Lung (tissue), 12 donors: Measurements from ENCODE around the gene TPM4. TPM values are rescaled to one million over a fixed set of nuclear protein-coding genes. Genes with fewer than 3 reads are reported as not detected.
A peak's percentile ranks its signal among the peaks of the same experiment; 100 is the strongest.

Experiments used
- ATAC-seq: fragments of 200-7000 bp; cut with Tn5 transposase; one replicate; pipeline ENCODE4 v1.9.1; 2020; ENCODE audit warnings: moderate number of reproducible peaks; ENCODE audit not compliant: insufficient read depth, low FRiP score
- DNase-seq, 3 donors: peaks; one replicate each; pipeline ENCODE4 v3.0.0-alpha.2; 2013 to 2017
- H3K27ac ChIP-seq, 2 donors: one replicate each; pipeline ENCODE4 v1.5.1; 2013; ENCODE audit warnings: mild to moderate bottlenecking in 2 of 2, moderate library complexity in 2 of 2, control low read depth in 1 of 2, inconsistent platforms in 1 of 2, low read depth in 1 of 2, low read length in 1 of 2
- H3K27me3 ChIP-seq, 3 donors: one replicate each; pipeline ENCODE4 v1.5.1; 2013; ENCODE audit warnings: low read length in 2 of 3; ENCODE audit not compliant: control insufficient read depth in 3 of 3, insufficient read depth in 3 of 3
- H3K36me3 ChIP-seq, 4 donors: one replicate each; pipeline ENCODE4 v1.5.1; 2013; ENCODE audit warnings: low read length in 4 of 4, mild to moderate bottlenecking in 1 of 4, moderate library complexity in 1 of 4; ENCODE audit not compliant: control insufficient read depth in 4 of 4, insufficient read depth in 4 of 4
- H3K4me1 ChIP-seq, 5 donors: one replicate each; pipeline ENCODE4 v1.5.1; 2013; ENCODE audit warnings: low read length in 5 of 5, mild to moderate bottlenecking in 2 of 5, moderate library complexity in 1 of 5; ENCODE audit not compliant: control insufficient read depth in 5 of 5, insufficient read depth in 5 of 5
- H3K4me3 ChIP-seq: one replicate; pipeline ENCODE4 v1.5.1; 2013; ENCODE audit warnings: mild to moderate bottlenecking, control low read depth, moderate library complexity
- H3K9ac ChIP-seq, 2 donors: one replicate each; pipeline ENCODE4 v1.5.1; 2013; ENCODE audit warnings: low read length in 2 of 2, control low read depth in 1 of 2; ENCODE audit not compliant: insufficient read depth in 1 of 2
- H3K9me3 ChIP-seq, 4 donors: one replicate each; pipeline ENCODE4 v1.5.1; 2013; ENCODE audit warnings: low read length in 3 of 4, mild to moderate bottlenecking in 1 of 4, moderate library complexity in 1 of 4; ENCODE audit not compliant: control insufficient read depth in 4 of 4, insufficient read depth in 3 of 4
- WGBS, 2 donors: extraction: QIAGEN DNeasy Blood & Tissue Kit; methylation state at CpG; one replicate each; pipeline ENCODE4 v1.1.7; 2013; 5-methylcytosine and 5-hydroxymethylcytosine counted together
- polyA plus RNA-seq, 2 donors: library from polyadenylated mRNA; stranded (reverse); fragments of 200-250 nt; gene quantifications; one replicate each; pipeline ENCODE4 v1.2.1, GENCODE V29; 2013
- total RNA-seq, 2 donors: library from RNA; depleted of rRNA in 1 of 2; stranded (reverse); fragments of >200 nt in 1 of 2; gene quantifications; one replicate each; pipeline ENCODE4 v1.2.1, GENCODE V29; 2014 to 2021
- TF ChIP-seq, protein P1 (sequence below): IDR thresholded peaks from 2 replicates; pipeline ENCODE4 v1.5.1; 2012; ENCODE audit warnings: mild to moderate bottlenecking; ENCODE audit errors: control extremely low read depth, extremely low read depth
- donor health status: control.
- donor health status: control.
- donor health status: Bipolar disorder and iron deficiency.
- donor health status: healthy.
- donor health status: DM: yes; HTN: yes; CAD: no.

TPM4 gene
- total and polyA plus RNA-seq, 4 donors: 274 to 438 (median 383) TPM

DNA sequence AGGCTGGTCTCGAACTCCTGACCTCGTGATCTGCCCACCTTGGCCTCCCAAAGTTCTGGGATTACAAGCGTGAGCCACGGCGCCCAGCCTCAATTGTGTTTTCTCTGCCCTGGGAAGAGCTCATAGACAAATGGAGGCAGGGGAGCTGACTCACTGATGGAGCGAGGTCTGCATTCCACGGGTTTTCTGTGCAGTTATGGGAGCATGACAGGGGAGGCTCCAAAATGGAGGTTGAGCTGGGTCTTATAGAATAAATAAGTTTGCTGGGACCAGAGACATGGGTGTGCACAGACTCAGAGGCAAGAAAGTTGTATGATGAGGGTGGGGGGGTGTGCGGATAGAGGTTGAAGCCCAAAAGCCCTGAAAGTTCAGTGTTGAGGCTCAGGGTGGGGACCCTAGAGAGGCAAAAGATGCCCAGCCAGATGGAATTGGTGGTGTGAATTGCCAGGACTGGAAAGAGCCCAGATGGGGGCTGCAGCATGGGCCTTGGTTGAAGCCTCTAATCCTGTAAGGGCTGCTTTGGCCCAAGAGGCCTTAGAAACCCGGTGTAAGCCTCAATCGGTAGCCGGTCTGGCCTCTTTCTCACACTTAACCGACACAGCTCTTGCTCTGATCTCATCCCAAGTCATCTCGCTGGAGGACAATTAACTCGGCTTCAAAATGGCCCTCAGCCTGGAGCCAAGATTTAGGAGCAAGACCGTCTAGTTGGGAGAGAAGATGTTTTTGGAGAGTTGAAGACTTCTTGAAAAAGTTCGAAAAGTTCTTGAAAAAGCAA, 1.9 kb downstream of the TPM4 start:
- 26 to 36% methylated on average over 16 of the region's 16 CpGs for WGBS, 2 donors
- Histone ChIP-seq H3K4me3 (peak overlapping the region; percentile 97), H3K36me3 (peaks cover 0 to 23% (median 11%) of the 10 kb centered on the region in 4 donors), H3K9ac (peak overlapping the region in 1 of 2 donors; percentile 43), H3K9me3 (no peaks in the 10 kb centered on the region), H3K4me1 (peaks cover 0 to 19% (median 7%) of the 10 kb centered on the region in 5 donors), H3K27me3 (no peaks in the 10 kb centered on the region), H3K27ac (peak overlapping the region; percentile 87 to 99)
- TF ChIP-seq, protein P1, sequence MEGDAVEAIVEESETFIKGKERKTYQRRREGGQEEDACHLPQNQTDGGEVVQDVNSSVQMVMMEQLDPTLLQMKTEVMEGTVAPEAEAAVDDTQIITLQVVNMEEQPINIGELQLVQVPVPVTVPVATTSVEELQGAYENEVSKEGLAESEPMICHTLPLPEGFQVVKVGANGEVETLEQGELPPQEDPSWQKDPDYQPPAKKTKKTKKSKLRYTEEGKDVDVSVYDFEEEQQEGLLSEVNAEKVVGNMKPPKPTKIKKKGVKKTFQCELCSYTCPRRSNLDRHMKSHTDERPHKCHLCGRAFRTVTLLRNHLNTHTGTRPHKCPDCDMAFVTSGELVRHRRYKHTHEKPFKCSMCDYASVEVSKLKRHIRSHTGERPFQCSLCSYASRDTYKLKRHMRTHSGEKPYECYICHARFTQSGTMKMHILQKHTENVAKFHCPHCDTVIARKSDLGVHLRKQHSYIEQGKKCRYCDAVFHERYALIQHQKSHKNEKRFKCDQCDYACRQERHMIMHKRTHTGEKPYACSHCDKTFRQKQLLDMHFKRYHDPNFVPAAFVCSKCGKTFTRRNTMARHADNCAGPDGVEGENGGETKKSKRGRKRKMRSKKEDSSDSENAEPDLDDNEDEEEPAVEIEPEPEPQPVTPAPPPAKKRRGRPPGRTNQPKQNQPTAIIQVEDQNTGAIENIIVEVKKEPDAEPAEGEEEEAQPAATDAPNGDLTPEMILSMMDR: no peak
- DNase-seq (peak in 2 of 3 donors; percentile 70 to 86), ATAC-seq (no peak)

GRCh38 chr19:16078759-16079707, 2.7 kb downstream of the TPM4 start:
- Histone ChIP-seq H3K9ac (peak overlapping the region in 1 of 2 donors; percentile 90), H3K27me3 (no peaks in the 10 kb centered on the region), H3K27ac (peak overlapping the region; percentile 87 to 99), H3K4me1 (peaks cover 0 to 19% (median 8%) of the 10 kb centered on the region in 5 donors), H3K4me3 (peak overlapping the region; percentile 26), H3K9me3 (no peaks in the 10 kb centered on the region), H3K36me3 (peaks cover 1 to 30% (median 16%) of the 10 kb centered on the region in 4 donors)
- DNase-seq (peak; percentile 92 to 99 (median 99)), ATAC-seq (peak; percentile 20)
- TF ChIP-seq, protein P1: no peak
- WGBS, 2 donors: 3% methylated on average over 17 of the region's 17 CpGs

DNA sequence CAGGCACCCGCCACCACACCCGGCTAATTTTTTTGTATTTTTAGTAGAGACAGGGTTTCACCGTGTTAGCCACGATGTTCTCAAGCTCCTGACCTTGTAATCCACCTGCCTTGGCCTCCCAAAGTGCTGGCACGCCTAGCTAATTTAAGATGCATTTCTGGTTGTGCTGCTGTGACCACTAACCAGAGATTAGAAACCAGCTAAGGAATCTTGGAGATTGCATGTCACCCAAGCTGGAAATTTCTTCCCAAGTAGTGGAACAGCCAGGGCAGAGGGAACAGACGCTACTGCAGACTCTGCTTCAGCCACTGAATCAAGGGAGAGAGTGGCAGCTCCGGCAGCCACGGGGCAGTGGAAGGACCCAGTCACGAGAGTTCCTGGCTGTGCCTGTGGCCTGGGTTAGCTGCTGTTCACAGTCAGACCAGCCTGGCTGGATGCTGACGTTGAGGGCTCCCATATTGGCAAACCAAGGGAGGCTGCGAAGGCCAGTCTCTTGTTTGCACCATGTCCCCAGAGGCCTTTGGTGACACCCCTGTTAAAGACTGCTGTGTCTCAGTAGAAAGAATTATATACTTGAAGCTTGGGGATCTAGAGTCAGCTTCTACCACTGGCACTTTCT, 7.9 kb downstream of the TPM4 start:
- DNase-seq: no peak
- Histone ChIP-seq H3K9ac (no peak overlapping the region), H3K4me1 (peaks cover 0 to 25% (median 13%) of the 10 kb centered on the region in 5 donors), H3K4me3 (no peak overlapping the region), H3K36me3 (peaks cover 18 to 72% (median 48%) of the 10 kb centered on the region in 4 donors), H3K27ac (peak overlapping the region in 1 of 2 donors; percentile 73), H3K9me3 (no peaks in the 10 kb centered on the region), H3K27me3 (no peaks in the 10 kb centered on the region)
- no peak for ATAC-seq
- TF ChIP-seq, protein P1: no peak
- WGBS, 2 donors: 87 to 90% methylated on average over 11 of the region's 11 CpGs
